Stimulated activated CD8-positive, alpha-beta memory T cell treated with anti-CD3 and anti-CD28 coated beads, Interleukin-12 subunit alpha, Interleukin-12 subunit beta, amount 100 ng/mL, for 24 hours (primary cell): ENCODE data around the gene RSPH6A.
A peak's percentile ranks its signal among the peaks of the same experiment; 100 is the strongest.

Experiments
- DNase-seq: peaks from one replicate; pipeline ENCODE4 v3.0.0-alpha.2; 2020; ENCODE audit errors: extremely low read depth

The RSPH6A gene

DNA sequence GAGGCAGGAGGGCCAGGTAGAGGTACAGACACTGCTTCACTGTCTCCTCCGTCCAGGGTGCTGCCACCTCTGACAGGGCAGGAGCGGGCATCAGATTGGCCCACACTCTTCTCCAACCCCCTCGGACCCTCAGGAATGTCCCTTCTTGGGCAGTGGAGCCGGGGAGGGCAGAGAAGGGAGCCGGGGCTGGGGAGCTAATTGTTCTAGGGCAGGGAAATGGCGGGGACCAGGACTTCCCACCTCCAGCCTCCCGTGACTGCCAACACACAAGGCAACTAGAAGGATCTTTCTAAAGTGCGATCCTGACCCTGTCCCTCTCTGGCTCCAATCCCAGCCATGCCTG, 10.1 kb upstream of the RSPH6A start:
- no peak for DNase-seq

DNA sequence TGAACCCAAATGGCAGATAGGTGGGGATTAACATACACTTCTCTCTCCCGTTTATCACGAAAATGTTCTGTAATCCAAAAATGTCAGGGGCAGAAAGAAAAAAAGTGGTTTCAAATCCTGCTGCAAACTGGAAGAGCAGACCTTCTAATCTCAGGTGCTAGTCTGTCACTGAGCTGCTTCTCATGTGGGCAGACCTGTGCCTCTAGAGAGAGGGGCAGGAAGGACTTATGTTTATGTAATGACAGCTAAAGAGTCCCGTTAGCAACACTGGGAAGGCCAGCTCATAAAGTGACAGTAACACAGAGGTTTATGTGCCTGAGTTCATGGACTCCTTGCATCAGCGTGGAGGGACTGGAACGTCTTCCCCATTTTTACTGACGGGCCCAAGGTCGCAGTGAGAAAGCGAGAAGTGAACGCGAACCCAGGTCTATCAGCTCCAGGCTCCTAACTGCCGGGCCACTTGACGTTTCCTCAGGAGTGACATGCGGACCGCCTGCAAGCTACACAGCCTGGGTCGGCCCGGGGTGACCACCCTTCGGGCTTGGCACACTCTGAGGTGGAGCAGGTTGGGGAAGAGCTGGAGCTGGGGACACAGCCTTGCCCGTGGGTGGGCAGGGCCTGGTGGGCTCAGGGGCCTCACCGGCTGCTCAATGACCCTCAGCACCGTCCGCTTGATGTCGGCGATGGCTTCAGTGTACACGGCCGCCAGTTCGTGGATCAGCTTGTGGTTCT, 9.6 kb upstream of the RSPH6A start:
- DNase-seq: no peak

DNA sequence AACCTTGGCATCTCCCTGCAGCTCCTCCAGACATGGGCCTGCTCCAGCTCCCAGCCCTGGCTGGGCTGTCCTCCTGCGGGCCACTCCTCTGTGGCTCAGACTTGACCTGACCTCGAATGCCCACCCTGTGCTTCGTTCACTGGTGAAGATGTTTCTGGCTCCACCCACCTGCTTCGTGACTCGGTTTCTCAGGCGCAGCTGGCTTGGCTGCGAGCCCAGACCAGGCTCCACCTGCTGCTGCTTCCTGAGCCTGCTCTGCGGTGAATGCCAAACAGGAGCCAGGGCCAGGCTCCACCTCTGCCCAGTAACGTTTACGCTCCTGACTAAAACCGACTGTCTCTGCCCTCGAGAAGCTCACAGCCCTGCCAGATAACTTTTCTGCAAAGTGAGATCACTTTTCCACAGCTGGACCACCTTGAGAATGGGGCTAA, 8.9 kb upstream of the RSPH6A start:
- DNase-seq: no peak

DNA sequence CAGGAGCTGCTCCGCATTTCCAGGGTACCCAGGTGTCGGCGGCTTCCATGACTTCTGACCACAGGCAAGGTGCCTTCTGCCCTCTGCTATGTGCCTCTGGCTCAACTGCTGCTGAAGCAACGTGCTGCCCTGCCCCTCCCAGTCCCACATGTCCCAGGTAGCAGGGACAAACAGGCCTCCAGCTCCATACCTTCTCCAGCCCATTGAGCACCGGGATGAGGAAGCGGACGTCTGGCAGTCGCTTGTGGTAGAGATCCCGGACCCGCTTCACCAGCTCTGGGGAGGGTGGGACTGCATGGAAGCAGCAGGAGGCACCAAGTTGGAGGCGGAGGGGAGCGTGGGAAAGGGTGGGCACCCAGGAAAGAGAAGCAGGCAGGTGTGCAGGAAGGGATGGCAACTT, 8.1 kb upstream of the RSPH6A start:
- DNase-seq: no peak

DNA sequence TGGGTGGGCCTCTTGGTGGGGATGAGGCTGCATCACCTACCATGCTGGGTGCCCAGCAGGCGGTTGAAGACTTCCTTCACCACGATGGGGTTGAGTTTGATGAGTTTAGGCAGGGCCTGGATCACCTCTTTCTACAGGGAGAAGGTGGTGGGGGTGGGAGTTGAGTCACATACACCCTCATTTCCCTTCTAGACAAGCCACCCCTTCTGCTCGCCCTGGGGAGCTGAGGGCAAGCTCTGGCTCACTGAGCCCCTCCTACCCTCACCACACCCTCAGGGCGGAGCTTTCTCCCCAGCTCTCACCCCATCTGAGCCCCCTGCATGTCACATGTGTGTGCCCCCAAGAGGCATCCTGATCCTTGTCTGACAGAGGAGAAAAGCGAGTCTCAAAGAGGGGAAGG, 7.6 kb upstream of the RSPH6A start:
- no peak for DNase-seq

DNA sequence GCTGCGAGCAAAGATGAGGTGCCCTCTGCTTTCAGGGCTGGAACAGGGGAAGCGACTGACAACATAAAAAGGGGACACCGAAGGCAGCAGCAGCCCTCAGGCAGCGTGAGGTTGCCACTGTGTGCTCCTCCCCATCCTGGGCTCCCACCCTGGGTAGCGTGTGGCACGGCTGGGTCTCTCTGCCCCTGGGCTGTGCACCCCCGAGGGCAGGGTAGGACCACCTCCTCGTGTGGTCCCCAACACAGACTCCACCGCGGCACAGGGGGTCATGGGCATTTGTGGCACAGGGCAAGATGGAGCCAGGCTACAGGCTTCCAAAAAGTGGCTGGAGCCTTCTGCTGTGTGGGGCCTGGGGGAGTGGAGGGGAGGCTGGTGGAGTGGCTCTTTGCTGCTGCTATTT, 6.5 kb upstream of the RSPH6A start:
- DNase-seq: no peak

DNA sequence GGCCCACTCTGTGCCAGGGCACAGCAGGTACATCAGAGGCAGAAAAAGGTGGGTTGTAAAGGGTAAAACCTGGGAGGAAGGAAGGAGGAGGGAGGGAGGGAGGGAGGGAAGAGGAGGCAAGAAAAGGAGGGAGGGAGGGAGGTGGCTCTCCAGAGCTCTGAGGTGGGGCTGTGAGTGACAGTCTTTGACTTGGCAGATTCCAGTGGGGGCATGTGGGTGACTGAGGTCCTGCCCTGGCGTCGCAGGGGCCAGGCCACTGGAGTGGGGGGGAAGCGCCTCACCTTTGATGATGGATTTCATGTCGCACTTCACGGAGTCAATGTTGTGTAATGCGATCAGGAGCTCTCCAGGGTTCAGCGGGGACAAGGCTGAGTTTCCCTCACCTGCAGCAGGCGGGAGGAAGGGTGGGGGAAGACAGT, 6.0 kb upstream of the RSPH6A start:
- DNase-seq: no peak

DNA sequence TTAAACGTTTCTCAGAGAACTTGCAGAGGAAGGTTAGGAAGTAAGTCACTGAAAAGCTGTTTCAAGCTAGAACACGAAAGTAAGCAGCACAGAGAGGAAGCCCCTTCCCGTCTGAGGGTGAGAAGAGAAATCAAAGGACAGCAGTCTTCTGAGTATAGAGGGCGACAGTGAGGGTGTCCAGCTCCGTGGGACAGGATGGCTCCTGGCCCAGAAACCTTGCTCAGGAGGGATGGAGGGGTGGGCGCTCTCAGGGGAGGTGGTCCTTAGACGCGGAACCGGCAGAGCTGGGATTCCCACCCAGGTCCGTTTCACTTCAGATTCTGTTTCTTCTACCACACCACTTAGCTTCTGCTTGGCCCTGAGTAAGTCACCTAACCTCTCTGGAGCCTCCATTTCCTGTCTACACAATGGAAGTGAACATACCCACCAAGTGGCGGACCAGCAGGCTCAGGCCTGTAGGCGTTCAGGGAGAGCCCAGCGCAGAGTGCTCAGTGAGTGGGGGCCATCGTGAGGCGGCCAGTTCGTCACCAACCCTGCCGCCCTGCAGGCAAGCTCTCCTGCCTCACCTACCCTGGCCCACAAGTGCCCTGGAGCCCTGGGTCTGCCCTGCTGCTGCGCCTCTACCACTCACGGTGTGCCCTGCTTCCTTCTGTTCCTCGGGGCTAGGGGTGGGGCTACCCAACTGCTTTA, 5.5 kb upstream of the RSPH6A start:
- no peak for DNase-seq

DNA sequence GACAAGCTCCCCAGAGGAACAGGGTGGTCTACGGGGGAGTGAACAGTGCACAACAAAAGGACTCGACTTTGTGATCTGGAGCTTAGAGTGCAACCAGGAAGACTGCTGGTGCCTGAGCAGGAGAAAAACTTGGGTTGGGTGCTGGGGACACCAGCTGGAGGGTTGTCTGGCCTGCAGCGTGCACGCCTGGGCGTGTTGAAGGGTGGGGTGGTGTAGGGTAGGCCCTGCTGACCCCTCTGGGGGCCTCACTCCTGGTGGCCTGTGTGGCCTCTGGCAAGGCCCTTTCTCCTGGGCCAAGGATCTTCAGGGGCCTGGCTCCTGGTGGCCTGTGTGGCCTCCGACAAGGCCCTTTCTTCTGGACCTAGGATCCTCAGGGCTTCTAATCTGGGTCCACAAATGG, 4.7 kb upstream of the RSPH6A start:
- DNase-seq: no peak

DNA sequence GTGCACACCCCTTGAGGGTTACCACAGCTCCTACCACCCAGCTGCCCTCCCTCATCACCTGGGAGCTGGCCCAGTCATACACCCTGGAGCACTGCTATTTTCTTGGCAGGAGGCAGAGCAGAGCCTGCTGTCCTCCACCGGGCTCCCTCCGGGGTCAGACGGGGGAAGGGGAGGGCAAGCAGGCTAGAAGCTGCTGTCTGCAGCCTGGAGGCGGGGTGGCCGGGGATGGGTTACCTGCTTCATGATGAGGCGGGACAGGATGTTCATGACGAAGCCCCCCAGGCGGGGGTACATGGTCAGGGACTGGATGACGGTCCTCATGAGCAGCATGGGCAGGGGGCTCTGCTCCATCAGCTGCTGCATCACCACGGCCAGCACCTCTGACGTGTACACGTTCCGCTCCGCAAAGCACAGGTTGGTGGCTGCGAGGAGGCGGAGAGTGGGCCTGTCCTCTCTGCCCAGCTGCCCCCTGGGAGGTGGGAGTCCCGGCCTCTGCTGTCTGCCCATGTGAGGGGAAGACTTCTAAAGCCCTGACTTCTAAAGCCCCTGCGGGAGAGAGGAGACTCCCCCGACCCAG, 2.7 kb upstream of the RSPH6A start:
- no peak for DNase-seq

DNA sequence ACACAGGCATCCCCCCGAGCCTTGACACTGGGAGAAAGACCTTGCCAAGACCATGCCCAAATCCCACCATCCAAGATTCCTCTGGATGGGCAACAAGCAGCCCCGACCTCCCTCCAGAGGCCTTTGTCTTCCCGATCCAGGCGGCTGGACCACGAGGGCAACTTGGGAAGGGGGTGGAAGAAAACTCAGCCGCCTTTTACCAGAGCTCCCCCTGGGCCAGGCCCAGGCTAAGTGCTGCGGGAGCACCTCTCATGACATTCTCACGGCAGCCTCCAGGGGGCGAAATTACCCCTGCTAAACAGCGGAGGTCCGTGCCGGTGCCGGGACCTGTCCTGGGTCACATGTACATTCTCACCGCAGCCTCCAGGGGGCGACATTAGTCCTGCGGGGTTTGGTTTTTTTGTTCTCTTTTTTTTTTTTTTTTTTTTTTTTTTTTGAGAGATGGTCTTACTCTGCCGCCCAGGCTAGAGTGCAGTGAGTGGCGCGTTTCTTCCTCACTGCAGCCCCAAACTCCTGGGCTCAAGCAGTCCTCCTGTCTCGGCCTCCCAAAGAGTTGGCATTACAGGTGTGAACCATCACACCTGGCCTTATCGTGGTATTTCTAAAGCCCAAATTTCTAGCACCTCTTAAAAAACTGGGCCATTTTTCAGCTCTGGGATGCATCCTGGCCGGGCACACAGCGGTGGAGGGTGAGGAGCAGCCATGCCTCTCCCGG, 2.1 kb upstream of the RSPH6A start:
- DNase-seq: peak; percentile 90

DNA sequence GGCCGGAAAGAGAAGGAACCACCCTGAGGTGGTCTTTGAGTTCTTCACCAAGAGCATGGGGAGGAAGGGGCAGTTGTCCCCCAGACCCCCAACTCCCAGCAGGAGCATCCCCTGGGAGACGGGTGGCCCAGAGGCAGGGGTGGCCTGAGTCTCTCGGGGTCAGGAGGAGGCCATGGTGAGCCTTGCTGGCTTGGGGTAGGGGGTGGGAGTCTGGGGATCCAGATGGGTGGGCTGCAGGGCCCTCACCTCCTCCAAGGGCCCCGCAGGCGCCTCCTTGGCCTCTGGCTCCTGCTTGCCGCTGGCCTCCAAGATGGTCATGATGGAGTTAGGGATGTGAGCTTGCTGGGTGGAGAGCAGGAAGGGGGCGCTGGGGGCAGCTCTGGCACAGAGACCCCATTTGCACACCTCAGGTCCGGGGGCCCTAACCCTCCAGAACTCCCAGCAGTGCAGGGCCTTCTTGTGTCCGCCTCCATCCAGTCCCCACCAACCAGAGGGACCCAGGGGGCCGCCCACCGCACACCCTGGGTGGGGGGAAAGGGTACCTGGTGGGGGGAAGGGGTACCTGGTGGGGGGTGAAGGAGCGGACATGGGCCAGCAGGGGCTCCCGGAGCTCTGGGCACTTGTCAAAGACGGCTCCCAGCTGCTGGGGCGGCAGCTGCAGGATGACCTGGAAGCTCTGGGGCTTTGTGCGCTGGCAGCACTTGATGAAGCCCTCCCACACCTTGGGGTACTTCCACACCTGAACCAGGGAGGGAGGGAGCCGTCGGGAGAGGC, 1.3 kb upstream of the RSPH6A start:
- no peak for DNase-seq

DNA sequence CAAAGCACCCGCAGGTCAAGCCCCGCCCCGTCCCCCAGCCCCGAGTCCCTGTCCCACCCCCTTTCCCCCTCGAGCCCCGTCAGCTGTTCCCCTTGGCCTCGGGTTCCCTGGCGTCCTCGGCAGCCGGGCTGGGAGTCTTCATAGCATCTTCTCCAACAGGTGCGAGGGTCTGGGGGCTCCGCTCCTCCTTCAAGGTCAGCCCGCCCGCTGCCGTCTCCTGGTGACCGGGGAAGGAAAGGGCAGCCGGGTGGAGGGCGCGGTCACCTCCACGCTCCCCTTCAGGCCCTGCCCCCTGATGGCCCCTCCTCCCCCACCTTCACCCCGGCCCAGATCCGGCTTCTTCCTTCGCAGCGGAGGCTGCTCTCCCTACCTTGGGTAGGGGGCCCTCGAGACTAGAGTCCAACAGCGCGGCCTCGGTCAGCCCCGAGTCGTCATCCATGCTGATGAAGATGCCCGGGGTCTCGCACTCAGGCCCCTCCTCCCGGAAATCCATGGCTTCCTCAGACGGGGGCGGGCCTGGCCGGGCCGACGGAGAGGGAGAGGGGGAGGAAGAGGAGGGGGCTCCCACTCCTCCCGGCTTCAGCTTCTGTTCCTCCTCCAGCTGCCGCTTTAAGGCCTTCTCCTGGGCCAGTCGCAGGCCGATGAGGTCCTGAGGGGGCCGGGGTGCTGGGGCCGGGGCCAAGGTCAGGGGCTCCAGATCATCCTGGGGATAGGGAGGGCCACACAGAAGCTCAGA, 541 bp upstream of the RSPH6A start:
- DNase-seq: no peak

DNA sequence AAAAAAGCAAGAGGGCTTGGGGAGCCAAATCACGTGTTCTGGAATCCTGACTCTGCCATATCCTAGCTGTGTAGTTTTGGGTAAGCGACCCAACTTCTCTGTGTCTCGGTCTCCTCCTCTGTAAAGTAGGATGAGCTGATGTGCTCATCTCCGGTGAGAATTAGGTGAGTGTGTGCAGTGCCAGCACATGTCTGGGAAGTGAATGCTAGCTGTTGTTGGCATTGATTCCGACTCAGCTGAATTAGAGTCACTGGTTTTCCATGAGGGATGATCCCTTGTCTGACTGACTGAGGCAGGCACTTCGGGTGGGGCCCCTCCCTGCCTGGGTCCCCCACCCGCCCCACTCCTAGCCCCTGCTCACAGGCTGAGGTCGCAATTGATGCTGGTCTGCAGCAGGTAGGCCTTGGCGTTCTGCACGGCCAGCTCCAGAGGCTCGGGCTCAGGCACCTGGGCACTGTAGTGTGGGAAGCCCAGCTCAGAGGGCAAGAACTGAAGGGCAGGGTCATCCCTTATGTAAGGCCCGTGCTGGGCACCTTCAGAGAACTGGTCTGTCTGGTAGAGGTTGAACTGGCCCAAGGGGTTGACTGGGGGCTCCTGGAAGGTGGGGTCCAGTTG, 835 bp downstream of the RSPH6A start:
- DNase-seq: no peak

DNA sequence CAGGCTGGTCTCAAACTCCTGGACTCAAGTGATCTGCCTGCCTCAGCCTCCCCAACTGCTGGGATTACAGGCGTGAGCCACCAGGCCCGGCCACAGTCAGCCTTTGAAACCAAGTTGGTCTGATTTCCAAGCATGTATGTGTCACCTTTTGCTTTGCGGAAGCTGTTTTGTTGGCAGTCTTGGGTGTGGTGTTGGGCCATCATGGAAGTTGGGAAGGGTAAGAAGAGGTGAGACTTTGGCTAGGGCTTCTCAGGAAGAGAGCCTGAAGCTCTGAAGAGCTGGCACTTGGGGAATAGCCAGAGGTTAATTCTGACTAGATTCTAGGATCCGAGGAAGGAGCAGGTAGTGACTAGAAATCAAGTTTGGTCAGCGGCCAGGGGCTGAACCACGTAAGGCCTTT, 2.8 kb downstream of the RSPH6A start:
- no peak for DNase-seq

DNA sequence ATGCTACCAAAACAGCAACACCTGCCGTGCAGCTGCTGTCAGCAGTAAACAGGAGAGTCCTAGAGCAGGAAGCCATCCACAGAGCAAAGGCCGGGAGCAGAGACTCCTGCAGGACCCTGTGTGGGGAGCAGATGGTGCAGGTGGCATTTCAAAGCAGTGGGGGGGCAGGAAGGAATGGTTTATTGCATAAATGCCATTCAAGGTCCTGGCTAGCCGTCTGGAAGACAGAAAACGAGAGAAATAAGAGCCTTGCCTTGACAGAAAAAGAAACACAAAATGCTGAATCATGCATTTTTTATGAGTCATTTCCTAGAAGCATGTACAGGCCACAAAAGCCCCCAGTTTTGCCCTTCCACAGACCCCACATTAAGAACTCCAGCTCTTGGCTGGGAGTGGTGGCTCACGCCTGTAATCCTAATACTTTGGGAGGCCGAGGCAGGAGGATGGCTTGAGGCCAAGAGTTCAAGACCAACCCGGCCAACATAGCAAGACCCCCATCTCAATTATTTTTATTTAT, 5.4 kb downstream of the RSPH6A start:
- DNase-seq: no peak

DNA sequence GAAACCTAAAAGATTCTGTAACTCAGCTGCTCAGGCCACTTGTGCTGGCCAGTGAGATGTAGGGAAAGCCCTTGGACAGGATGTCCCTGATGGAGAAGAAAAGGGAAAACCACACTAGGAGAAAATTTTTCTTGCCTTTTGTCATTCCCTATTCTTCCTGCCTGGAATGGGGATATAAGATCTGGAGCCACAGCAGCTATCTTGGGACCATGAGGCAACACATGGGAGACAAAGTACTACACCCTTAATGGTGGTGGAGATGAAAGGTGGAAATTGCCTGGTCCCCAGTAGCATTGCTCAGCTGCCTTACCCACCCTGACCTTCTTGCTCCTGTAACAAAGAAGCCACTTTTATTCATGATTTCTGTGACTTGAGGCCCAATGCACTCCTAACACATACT, 9.4 kb downstream of the RSPH6A start:
- DNase-seq: no peak

DNA sequence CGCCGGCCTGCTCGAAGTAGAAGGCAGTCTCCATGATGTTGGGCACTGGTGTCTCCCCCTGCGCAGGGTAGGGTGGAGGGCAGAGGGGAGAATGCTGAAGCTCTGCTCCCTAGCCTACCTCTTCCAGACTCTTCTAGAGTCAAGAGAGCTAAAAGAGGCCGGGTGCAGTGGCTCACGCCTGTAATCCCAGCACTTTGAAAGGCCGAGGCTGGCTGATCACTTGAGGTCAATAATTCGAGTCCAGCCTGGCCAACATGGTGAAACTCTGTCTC, 10.2 kb downstream of the RSPH6A start:
- DNase-seq: no peak

DNA sequence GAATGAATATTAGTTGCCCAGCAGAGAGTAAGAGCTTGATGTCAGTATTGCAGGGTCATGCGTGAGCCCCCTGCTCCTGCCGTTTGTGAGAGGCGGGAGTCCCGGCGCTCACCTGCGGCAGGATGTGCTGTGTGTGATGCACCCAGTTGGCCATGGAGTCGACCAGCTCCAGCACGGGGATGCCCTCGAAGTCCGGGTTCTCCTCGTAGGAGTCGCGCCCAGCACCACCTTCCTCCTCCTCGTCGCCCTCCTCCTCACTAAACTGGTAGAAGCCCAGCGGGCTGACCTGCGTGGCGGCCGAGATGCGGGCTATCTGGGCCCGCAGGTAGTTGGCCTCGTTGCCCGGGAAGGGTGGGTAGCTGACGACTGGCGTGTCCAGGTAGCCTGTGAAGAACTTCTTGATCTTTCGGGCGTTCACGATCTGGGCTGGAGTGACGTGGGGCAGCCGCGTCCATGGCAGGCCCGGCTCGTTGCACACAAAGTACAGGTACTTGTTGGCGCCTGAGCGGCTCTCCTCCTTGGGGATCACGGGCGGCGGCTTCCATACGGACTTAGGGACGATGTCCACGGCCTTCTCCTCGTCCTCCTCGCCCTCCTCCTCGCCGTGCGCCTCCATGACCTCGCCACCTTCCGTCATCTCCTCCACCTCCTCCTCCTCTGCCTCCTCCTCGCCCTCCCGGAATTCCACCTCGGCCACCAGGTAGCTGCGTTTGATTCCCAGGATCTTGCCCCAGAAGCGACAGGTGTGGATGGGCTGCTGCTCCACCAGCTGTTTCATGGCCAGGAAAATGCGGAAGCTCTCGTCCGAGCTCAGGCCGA, 10.8 kb downstream of the RSPH6A start:
- no peak for DNase-seq

DNA sequence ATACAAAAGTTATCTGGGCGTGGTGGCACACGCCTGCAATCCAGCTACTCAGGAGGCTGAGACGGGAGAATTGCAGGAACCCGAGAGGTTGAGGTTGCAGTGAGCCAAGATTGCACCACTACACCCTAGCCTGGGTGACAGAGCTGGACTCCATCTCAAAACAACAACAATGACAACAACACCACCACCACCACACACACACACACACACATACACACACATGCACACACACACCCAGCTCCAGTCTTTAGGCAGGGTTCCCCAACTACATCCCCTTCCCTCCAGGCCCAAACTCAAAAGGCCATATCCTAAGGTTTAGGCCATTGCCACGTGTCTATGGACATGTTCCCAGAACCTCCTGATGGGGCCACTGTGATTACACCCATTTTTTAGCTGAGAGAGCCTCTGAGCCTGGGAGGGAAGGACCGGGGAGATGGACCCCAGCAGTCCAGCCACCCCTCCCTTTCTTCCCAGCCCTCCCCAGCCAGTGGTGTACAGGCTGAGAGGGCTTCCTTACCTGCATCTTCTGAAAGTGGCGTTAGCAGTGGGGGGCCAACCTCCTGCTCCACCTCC, 13.4 kb downstream of the RSPH6A start:
- no peak for DNase-seq
